GM23338 (cell line): ENCODE data around the gene NEIL3. TPM values are rescaled to one million over a fixed set of nuclear protein-coding genes. Genes with fewer than 3 reads are reported as not detected.

Source experiments
- ATAC-seq: fragments of 200-7000 bp; cut with Tn5 transposase; 3 replicates; pipeline ENCODE4 v1.9.1; 2020
- DNase-seq: peaks from one replicate; pipeline ENCODE4 v3.0.0-alpha.2; 2015; ENCODE audit warnings: low spot score
- H2AFZ ChIP-seq: fragments of 200-600 bp; sonication (generic); 2 replicates; pipeline ENCODE4 v1.8.0; 2016; ENCODE audit warnings: antibody characterized with exemption, mild to moderate bottlenecking, moderate library complexity
- H3F3A ChIP-seq: fragments of 200-600 bp; sonication (generic); replicated peaks from 2 replicates; pipeline ENCODE4 v1.8.0; 2017; ENCODE audit warnings: antibody characterized with exemption, mixed run types, low read depth
- H3K27ac ChIP-seq: fragments of 200-600 bp; sonication (generic); 2 replicates; pipeline ENCODE4 v1.6.1; 2016; ENCODE audit warnings: low read depth
- H3K27me3 ChIP-seq: fragments of 200-600 bp; sonication (generic); 2 replicates; pipeline ENCODE4 v1.8.0; 2016; ENCODE audit warnings: mild to moderate bottlenecking, mixed run types, moderate library complexity; ENCODE audit not compliant: insufficient read depth
- H3K36me3 ChIP-seq: fragments of 200-600 bp; sonication (generic); 2 replicates; pipeline ENCODE4 v1.8.0; 2016; ENCODE audit warnings: mild to moderate bottlenecking; ENCODE audit not compliant: insufficient read depth
- H3K4me1 ChIP-seq: fragments of 200-600 bp; sonication (generic); 2 replicates; pipeline ENCODE4 v1.8.0; 2016; ENCODE audit warnings: mild to moderate bottlenecking, moderate library complexity; ENCODE audit not compliant: insufficient read depth
- H3K4me2 ChIP-seq: fragments of 200-600 bp; sonication (generic); 2 replicates; pipeline ENCODE4 v1.7.1; 2017; ENCODE audit warnings: mixed run types
- H3K4me3 ChIP-seq: fragments of 200-600 bp; sonication (generic); 2 replicates; pipeline ENCODE4 v1.6.1; 2016; ENCODE audit warnings: mixed run types
- H3K79me2 ChIP-seq: fragments of 200-600 bp; sonication (generic); replicated peaks from 2 replicates; pipeline ENCODE4 v1.8.0; 2017; ENCODE audit warnings: mild to moderate bottlenecking; ENCODE audit not compliant: insufficient read depth
- H3K9me2 ChIP-seq: fragments of 200-600 bp; sonication (generic); 2 replicates; pipeline ENCODE4 v1.8.0; 2017; ENCODE audit not compliant: insufficient read depth
- H4K20me1 ChIP-seq: fragments of 200-600 bp; sonication (generic); replicated peaks from 2 replicates; pipeline ENCODE4 v1.8.0; 2017; ENCODE audit warnings: mild to moderate bottlenecking; ENCODE audit not compliant: insufficient read depth
- H3K27ac Mint-ChIP-seq: 2 replicates; pipeline ENCODE4 v1.8.0; 2020; ENCODE audit warnings: inconsistent platforms, mild to moderate bottlenecking, moderate library complexity, mixed read lengths
- H3K27me3 Mint-ChIP-seq: 3 replicates; pipeline ENCODE4 v1.8.0; 2022; ENCODE audit warnings: low read depth, mild to moderate bottlenecking, moderate library complexity, mixed read lengths, inconsistent platforms; ENCODE audit not compliant: insufficient read depth, poor library complexity
- H3K36me3 Mint-ChIP-seq: 3 replicates; pipeline ENCODE4 v1.8.0; 2021; ENCODE audit warnings: low read depth, mild to moderate bottlenecking, inconsistent platforms, moderate library complexity, mixed read lengths
- H3K4me1 Mint-ChIP-seq: 3 replicates; pipeline ENCODE4 v1.8.0; 2020; ENCODE audit warnings: mild to moderate bottlenecking, inconsistent platforms, mixed read lengths
- H3K4me3 Mint-ChIP-seq: 3 replicates; pipeline ENCODE4 v1.8.0; 2021; ENCODE audit warnings: moderate library complexity, mild to moderate bottlenecking, inconsistent platforms, mixed read lengths
- H3K9me3 Mint-ChIP-seq: 3 replicates; pipeline ENCODE4 v1.8.0; 2020; ENCODE audit warnings: moderate library complexity, mild to moderate bottlenecking, inconsistent platforms, mixed read lengths
- ETS1 ChIP-seq: IDR thresholded peaks from 2 replicates; pipeline ENCODE4 v1.6.1; 2016; ENCODE audit warnings: antibody characterized with exemption
- EZH2phosphoT487 ChIP-seq: fragments of 200-600 bp; sonication (generic); IDR thresholded peaks from one replicate; pipeline ENCODE4 v1.8.1; 2018; ENCODE audit warnings: antibody characterized with exemption; ENCODE audit not compliant: unreplicated experiment
- JUNB ChIP-seq: IDR thresholded peaks from one replicate; pipeline ENCODE4 v1.6.1; 2016; ENCODE audit warnings: antibody characterized with exemption; ENCODE audit not compliant: unreplicated experiment
- polyA plus RNA-seq: library from polyadenylated mRNA; unstranded; fragments of >200 nt; fragmentation: Nextera tagmentation; extraction: Ambion mirVana; gene quantifications from 2 replicates; pipeline ENCODE4 v1.2.1, GENCODE V29; 2016
- total RNA-seq: library from RNA; depleted of rRNA; stranded (reverse); fragments of >200 nt; shearing (Covaris generic); gene quantifications from 2 replicates; pipeline ENCODE4 v1.2.3, GENCODE V29; 2014
- TF ChIP-seq, protein P1 (sequence below): fragments of 250-450 bp; sonication (Bioruptor Pico); IDR thresholded peaks from 2 replicates; pipeline ENCODE4 v1.5.0; 2020; ENCODE audit warnings: mild to moderate bottlenecking, moderate library complexity

The NEIL3 gene
- total and polyA plus RNA-seq, 2 experiments from 2014 or later = 11.8 to 15.4 TPM

DNA sequence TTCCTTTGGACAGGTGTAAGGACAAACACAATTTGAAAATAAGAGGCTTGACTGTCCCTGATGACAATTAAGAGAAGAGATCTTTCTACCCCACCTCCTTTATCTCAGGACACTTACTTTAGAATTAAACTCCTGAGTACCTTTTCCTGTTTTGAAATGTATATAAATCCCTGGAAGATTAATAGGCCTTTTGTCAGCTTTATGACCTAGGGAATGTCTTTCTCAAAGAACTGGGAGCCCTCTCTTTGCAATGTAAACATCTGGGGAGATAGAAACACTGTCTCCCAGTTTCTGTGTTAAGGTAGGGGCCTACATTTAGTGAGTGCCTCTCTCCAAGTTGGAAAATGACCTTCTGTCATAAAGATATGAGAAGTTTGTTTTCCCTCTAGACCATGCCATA, 100.9 kb downstream of the NEIL3 start (continued):
- TF ChIP-seq, protein P1, sequence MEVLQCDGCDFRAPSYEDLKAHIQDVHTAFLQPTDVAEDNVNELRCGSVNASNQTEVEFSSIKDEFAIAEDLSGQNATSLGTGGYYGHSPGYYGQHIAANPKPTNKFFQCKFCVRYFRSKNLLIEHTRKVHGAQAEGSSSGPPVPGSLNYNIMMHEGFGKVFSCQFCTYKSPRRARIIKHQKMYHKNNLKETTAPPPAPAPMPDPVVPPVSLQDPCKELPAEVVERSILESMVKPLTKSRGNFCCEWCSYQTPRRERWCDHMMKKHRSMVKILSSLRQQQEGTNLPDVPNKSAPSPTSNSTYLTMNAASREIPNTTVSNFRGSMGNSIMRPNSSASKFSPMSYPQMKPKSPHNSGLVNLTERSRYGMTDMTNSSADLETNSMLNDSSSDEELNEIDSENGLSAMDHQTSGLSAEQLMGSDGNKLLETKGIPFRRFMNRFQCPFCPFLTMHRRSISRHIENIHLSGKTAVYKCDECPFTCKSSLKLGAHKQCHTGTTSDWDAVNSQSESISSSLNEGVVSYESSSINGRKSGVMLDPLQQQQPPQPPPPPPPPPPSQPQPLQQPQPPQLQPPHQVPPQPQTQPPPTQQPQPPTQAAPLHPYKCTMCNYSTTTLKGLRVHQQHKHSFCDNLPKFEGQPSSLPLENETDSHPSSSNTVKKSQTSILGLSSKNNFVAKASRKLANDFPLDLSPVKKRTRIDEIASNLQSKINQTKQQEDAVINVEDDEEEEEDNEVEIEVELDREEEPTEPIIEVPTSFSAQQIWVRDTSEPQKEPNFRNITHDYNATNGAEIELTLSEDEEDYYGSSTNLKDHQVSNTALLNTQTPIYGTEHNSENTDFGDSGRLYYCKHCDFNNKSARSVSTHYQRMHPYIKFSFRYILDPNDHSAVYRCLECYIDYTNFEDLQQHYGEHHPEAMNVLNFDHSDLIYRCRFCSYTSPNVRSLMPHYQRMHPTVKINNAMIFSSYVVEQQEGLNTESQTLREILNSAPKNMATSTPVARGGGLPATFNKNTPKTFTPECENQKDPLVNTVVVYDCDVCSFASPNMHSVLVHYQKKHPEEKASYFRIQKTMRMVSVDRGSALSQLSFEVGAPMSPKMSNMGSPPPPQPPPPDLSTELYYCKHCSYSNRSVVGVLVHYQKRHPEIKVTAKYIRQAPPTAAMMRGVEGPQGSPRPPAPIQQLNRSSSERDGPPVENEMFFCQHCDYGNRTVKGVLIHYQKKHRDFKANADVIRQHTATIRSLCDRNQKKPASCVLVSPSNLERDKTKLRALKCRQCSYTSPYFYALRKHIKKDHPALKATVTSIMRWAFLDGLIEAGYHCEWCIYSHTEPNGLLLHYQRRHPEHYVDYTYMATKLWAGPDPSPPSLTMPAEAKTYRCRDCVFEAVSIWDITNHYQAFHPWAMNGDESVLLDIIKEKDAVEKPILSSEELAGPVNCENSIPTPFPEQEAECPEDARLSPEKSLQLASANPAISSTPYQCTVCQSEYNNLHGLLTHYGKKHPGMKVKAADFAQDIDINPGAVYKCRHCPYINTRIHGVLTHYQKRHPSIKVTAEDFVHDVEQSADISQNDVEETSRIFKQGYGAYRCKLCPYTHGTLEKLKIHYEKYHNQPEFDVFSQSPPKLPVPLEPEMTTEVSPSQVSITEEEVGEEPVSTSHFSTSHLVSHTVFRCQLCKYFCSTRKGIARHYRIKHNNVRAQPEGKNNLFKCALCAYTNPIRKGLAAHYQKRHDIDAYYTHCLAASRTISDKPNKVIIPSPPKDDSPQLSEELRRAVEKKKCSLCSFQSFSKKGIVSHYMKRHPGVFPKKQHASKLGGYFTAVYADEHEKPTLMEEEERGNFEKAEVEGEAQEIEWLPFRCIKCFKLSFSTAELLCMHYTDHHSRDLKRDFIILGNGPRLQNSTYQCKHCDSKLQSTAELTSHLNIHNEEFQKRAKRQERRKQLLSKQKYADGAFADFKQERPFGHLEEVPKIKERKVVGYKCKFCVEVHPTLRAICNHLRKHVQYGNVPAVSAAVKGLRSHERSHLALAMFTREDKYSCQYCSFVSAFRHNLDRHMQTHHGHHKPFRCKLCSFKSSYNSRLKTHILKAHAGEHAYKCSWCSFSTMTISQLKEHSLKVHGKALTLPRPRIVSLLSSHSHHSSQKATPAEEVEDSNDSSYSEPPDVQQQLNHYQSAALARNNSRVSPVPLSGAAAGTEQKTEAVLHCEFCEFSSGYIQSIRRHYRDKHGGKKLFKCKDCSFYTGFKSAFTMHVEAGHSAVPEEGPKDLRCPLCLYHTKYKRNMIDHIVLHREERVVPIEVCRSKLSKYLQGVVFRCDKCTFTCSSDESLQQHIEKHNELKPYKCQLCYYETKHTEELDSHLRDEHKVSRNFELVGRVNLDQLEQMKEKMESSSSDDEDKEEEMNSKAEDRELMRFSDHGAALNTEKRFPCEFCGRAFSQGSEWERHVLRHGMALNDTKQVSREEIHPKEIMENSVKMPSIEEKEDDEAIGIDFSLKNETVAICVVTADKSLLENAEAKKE = no peak

DNA sequence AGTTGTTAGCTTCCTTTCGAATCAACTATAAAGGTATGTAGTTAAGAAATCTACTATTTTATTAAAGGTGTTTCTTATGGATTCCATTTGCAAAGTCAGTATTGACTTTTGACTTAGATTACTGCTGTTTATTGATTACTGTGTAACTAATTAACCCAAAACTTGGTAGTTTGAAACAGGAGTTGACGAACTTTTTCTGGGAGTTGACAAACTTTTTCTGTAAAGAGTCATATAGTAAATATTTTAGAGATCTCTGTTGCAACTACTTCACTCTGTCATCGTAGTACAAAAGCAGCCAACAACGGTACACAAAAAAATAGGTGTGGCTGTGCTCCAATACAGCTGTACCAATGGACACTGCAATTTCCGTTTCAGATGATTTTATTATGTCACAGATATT, 102.3 kb downstream of the NEIL3 start:
- H3K9me2 ChIP-seq = peaks cover 6% of the 10 kb centered on the region
- no peaks in the 10 kb centered on the region for H3K36me3 ChIP-seq
- H3K79me2 ChIP-seq = no peaks in the 10 kb centered on the region
- no peak overlapping the region for H3K27ac ChIP-seq
- H4K20me1 ChIP-seq = no peaks in the 10 kb centered on the region
- H3K4me2 ChIP-seq = no peak overlapping the region
- Mint-ChIP-seq H3K4me3 (no peak overlapping the region), H3K9me3 (no peaks in the 10 kb centered on the region; the same call in 1 of the 3 replicates), H3K36me3 (no peaks in the 10 kb centered on the region), H3K27ac (no peak overlapping the region), H3K4me1 (no peaks in the 10 kb centered on the region; the same call in 2 of the 3 replicates), H3K27me3 (peaks cover 9% of the 10 kb centered on the region)
- peaks cover 5% of the 10 kb centered on the region; the same call in 1 of the 2 replicates for H3K4me1 ChIP-seq
- no peak overlapping the region for H3K4me3 ChIP-seq
- H3F3A ChIP-seq = no peaks in the 10 kb centered on the region
- no peaks in the 10 kb centered on the region for H3K27me3 ChIP-seq
- TF ChIP-seq JUNB = no peak
- TF ChIP-seq ETS1 = no peak
- no peak for TF ChIP-seq EZH2phosphoT487
- TF ChIP-seq, protein P1 = no peak
- H2AFZ ChIP-seq = no peak overlapping the region
- ATAC-seq (no peak), DNase-seq (no peak)
